ENCODE results near the gene TMEM132E.

TMEM132E gene

DNA sequence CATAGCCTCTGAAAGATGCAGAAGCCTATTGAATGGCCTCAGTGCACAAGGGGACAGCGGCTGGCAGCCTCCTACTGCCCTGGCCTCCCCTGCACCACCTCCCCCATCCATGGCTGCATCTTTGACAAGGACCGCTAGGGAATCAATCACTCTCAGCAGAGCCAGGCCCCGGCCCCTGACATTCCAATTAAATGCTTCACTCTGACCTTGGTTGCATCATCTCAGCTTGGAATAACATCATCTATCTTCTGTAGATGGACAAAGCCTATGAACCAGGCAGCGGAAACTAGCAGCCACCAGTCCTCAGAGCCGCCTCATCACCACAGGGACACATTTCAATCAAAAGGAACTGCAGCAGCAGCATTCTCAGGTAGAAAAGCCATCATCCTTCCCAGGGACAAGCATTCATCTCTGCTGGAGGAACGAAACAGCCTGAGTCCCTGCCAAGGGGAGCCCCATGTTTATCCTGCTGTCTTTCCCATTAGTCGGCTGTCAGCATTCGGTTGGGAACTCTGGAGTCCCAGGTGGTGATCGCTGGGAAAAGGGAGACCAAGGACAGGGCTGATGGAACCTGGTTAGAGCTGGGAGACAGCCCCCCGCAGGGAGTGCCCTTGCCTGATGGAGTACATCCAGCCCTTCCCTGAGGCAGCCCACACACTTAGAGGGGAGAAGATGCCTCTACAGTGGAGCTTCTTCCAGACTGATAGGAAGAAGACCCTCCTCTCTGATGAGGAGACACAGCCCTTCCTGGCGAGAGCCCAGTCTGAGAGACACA, 11.5 kb upstream of the TMEM132E start:
- no peak for ATAC-seq

DNA sequence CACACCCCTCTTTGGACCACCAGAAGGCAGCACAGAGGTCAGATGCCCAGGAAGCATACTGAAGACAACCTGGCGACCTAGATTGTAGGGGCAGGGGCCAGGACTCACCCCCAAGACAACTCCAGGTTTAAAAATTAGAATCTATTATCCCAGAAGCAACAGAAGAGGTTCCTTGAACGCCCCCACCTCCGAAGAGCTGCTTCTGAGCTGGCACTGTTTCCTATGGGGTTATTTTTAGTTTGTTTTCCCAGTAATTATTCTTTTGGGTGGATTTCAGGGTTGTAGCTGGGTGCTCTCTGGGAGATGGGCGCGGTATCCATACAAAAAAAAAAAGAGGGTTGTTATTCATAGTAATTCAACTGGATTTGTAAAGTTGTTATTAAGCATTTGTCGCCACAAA, 10.4 kb upstream of the TMEM132E start:
- no peak for ATAC-seq
- no peak for TF ChIP-seq SNAI2 (CRISPR knock-in tag; IDR thresholded peaks at IDR 0.05)
- TF ChIP-seq GLIS3 (CRISPR knock-in tag; IDR thresholded peaks at IDR 0.05): no peak
- no peak for TF ChIP-seq ARNTL (CRISPR knock-in tag; IDR thresholded peaks at IDR 0.05; ENCODE audit: borderline replicate concordance, low read depth)
- TF ChIP-seq ZNF8 (CRISPR knock-in tag; IDR thresholded peaks at IDR 0.05): no peak
- no peak for TF ChIP-seq TOX (CRISPR knock-in tag; IDR thresholded peaks at IDR 0.05; ENCODE audit: borderline replicate concordance)
- TF ChIP-seq ZC3H10 (CRISPR knock-in tag; IDR thresholded peaks at IDR 0.05): no peak
- no peak for TF ChIP-seq PPARA (CRISPR knock-in tag; IDR thresholded peaks at IDR 0.05; ENCODE audit: borderline replicate concordance)
- no peak for TF ChIP-seq ZNF565 (CRISPR knock-in tag; conservative IDR thresholded peaks at IDR 0.05; ENCODE audit: low read depth)
- no peak for TF ChIP-seq BACH2 (CRISPR knock-in tag; IDR thresholded peaks at IDR 0.05; ENCODE audit: borderline replicate concordance)
- TF ChIP-seq, protein P1, sequence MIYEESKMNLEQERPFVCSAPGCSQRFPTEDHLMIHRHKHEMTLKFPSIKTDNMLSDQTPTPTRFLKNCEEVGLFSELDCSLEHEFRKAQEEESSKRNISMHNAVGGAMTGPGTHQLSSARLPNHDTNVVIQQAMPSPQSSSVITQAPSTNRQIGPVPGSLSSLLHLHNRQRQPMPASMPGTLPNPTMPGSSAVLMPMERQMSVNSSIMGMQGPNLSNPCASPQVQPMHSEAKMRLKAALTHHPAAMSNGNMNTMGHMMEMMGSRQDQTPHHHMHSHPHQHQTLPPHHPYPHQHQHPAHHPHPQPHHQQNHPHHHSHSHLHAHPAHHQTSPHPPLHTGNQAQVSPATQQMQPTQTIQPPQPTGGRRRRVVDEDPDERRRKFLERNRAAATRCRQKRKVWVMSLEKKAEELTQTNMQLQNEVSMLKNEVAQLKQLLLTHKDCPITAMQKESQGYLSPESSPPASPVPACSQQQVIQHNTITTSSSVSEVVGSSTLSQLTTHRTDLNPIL (CRISPR knock-in tag; IDR thresholded peaks at IDR 0.05; ENCODE audit: low read depth): no peak
- TF ChIP-seq, protein P2, sequence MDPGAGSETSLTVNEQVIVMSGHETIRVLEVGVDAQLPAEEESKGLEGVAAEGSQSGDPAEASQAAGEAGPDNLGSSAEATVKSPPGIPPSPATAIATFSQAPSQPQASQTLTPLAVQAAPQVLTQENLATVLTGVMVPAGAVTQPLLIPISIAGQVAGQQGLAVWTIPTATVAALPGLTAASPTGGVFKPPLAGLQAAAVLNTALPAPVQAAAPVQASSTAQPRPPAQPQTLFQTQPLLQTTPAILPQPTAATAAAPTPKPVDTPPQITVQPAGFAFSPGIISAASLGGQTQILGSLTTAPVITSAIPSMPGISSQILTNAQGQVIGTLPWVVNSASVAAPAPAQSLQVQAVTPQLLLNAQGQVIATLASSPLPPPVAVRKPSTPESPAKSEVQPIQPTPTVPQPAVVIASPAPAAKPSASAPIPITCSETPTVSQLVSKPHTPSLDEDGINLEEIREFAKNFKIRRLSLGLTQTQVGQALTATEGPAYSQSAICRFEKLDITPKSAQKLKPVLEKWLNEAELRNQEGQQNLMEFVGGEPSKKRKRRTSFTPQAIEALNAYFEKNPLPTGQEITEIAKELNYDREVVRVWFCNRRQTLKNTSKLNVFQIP (CRISPR knock-in tag; IDR thresholded peaks at IDR 0.05; ENCODE audit: borderline replicate concordance, low read depth): no peak
- no peak for TF ChIP-seq ISL1 (CRISPR knock-in tag; IDR thresholded peaks at IDR 0.05)
- no peak for TF ChIP-seq ZNF70 (CRISPR knock-in tag; IDR thresholded peaks at IDR 0.05)

More for the DNA sequence above, 11.5 kb upstream of the TMEM132E start:
- no peak for TF ChIP-seq PPARA (CRISPR knock-in tag; IDR thresholded peaks at IDR 0.05; ENCODE audit: borderline replicate concordance)
- TF ChIP-seq, protein P2 (CRISPR knock-in tag; IDR thresholded peaks at IDR 0.05; ENCODE audit: borderline replicate concordance, low read depth): no peak
- TF ChIP-seq RARB (CRISPR knock-in tag; IDR thresholded peaks at IDR 0.05): no peak
- TF ChIP-seq TOX (CRISPR knock-in tag; IDR thresholded peaks at IDR 0.05; ENCODE audit: borderline replicate concordance): no peak
- no peak for TF ChIP-seq OSR1 (CRISPR knock-in tag; IDR thresholded peaks at IDR 0.05)
- no peak for TF ChIP-seq ZFP3 (CRISPR knock-in tag; IDR thresholded peaks at IDR 0.05)
- TF ChIP-seq ZNF70 (CRISPR knock-in tag; IDR thresholded peaks at IDR 0.05): no peak
- no peak for TF ChIP-seq BACH2 (CRISPR knock-in tag; IDR thresholded peaks at IDR 0.05; ENCODE audit: borderline replicate concordance)
- no peak for TF ChIP-seq ZFP30 (CRISPR knock-in tag; IDR thresholded peaks at IDR 0.05)
- TF ChIP-seq ZNF565 (CRISPR knock-in tag; conservative IDR thresholded peaks at IDR 0.05; ENCODE audit: low read depth): no peak
- no peak for TF ChIP-seq ARNTL (CRISPR knock-in tag; IDR thresholded peaks at IDR 0.05; ENCODE audit: borderline replicate concordance, low read depth)

DNA sequence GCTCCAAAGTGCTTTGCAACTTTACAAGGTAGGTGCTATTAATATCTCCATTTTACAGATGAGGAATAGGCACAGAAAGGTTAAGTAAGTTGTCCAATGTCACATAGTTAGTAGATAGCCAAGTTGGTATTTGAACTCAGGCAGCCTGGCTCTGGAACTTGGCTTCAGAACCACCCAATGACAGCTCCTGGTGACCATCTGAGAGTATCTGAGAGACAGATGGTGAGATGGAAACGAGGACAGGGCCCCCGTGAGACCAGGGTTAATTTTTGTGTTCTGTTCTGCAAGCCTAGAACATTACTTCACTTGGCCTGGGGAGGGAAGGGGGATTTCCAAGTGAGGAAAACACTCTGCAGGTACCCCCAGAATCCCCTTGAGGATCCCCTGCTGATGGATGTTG, 9.8 kb upstream of the TMEM132E start:
- TF ChIP-seq SNAI2 (CRISPR knock-in tag; IDR thresholded peaks at IDR 0.05): no peak
- TF ChIP-seq, protein P1 (CRISPR knock-in tag; IDR thresholded peaks at IDR 0.05; ENCODE audit: low read depth): no peak
- TF ChIP-seq, protein P3, sequence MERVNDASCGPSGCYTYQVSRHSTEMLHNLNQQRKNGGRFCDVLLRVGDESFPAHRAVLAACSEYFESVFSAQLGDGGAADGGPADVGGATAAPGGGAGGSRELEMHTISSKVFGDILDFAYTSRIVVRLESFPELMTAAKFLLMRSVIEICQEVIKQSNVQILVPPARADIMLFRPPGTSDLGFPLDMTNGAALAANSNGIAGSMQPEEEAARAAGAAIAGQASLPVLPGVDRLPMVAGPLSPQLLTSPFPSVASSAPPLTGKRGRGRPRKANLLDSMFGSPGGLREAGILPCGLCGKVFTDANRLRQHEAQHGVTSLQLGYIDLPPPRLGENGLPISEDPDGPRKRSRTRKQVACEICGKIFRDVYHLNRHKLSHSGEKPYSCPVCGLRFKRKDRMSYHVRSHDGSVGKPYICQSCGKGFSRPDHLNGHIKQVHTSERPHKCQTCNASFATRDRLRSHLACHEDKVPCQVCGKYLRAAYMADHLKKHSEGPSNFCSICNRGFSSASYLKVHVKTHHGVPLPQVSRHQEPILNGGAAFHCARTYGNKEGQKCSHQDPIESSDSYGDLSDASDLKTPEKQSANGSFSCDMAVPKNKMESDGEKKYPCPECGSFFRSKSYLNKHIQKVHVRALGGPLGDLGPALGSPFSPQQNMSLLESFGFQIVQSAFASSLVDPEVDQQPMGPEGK (CRISPR knock-in tag; IDR thresholded peaks at IDR 0.05; ENCODE audit: borderline replicate concordance): no peak
- TF ChIP-seq ARNTL (CRISPR knock-in tag; IDR thresholded peaks at IDR 0.05; ENCODE audit: borderline replicate concordance, low read depth): no peak
- TF ChIP-seq ZNF565 (CRISPR knock-in tag; conservative IDR thresholded peaks at IDR 0.05; ENCODE audit: low read depth): no peak
- TF ChIP-seq ZFP3 (CRISPR knock-in tag; IDR thresholded peaks at IDR 0.05): no peak
- TF ChIP-seq, protein P4, sequence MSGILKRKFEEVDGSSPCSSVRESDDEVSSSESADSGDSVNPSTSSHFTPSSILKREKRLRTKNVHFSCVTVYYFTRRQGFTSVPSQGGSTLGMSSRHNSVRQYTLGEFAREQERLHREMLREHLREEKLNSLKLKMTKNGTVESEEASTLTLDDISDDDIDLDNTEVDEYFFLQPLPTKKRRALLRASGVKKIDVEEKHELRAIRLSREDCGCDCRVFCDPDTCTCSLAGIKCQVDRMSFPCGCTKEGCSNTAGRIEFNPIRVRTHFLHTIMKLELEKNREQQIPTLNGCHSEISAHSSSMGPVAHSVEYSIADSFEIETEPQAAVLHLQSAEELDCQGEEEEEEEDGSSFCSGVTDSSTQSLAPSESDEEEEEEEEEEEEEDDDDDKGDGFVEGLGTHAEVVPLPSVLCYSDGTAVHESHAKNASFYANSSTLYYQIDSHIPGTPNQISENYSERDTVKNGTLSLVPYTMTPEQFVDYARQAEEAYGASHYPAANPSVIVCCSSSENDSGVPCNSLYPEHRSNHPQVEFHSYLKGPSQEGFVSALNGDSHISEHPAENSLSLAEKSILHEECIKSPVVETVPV (CRISPR knock-in tag; IDR thresholded peaks at IDR 0.05): no peak
- no peak for TF ChIP-seq TCF4 (CRISPR knock-in tag; IDR thresholded peaks at IDR 0.05; ENCODE audit: borderline replicate concordance)
- no peak for TF ChIP-seq PPARA (CRISPR knock-in tag; IDR thresholded peaks at IDR 0.05; ENCODE audit: borderline replicate concordance)
- no peak for TF ChIP-seq OSR1 (CRISPR knock-in tag; IDR thresholded peaks at IDR 0.05)
- TF ChIP-seq, protein P5, sequence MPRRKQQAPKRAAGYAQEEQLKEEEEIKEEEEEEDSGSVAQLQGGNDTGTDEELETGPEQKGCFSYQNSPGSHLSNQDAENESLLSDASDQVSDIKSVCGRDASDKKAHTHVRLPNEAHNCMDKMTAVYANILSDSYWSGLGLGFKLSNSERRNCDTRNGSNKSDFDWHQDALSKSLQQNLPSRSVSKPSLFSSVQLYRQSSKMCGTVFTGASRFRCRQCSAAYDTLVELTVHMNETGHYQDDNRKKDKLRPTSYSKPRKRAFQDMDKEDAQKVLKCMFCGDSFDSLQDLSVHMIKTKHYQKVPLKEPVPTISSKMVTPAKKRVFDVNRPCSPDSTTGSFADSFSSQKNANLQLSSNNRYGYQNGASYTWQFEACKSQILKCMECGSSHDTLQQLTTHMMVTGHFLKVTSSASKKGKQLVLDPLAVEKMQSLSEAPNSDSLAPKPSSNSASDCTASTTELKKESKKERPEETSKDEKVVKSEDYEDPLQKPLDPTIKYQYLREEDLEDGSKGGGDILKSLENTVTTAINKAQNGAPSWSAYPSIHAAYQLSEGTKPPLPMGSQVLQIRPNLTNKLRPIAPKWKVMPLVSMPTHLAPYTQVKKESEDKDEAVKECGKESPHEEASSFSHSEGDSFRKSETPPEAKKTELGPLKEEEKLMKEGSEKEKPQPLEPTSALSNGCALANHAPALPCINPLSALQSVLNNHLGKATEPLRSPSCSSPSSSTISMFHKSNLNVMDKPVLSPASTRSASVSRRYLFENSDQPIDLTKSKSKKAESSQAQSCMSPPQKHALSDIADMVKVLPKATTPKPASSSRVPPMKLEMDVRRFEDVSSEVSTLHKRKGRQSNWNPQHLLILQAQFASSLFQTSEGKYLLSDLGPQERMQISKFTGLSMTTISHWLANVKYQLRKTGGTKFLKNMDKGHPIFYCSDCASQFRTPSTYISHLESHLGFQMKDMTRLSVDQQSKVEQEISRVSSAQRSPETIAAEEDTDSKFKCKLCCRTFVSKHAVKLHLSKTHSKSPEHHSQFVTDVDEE (CRISPR knock-in tag; IDR thresholded peaks at IDR 0.05): no peak
- TF ChIP-seq, protein P2 (CRISPR knock-in tag; IDR thresholded peaks at IDR 0.05; ENCODE audit: borderline replicate concordance, low read depth): no peak

More for the DNA sequence above, 9.8 kb upstream of the TMEM132E start:
- ATAC-seq: no peak

All from SK-N-SH treated with all-trans-retinoic acid at 6 μM for 48 hours (cell line).